DND-41 (cell line): ENCODE measurements around the gene MLX.
"Not testable (repeated sequence)": the region's sequence is repeated elsewhere in the genome, so short reads cannot be mapped to it uniquely, and the experiment has no call there.

Experiments used
- ATAC-seq: fragments of 200-7000 bp; cut with Tn5 transposase; 3 replicates; pipeline ENCODE4 v1.9.1; 2021; ENCODE audit warnings: low read depth; ENCODE audit not compliant: insufficient read depth
- DNase-seq: peaks from one replicate; pipeline ENCODE4 v3.0.0-alpha.2; 2020
- H2AFZ ChIP-seq: 2 replicates; pipeline ENCODE4 v1.6.0; 2012; ENCODE audit warnings: low read depth, low read length
- H3K27ac ChIP-seq: 2 replicates; pipeline ENCODE4 v1.5.1; 2012; ENCODE audit warnings: low read length, inconsistent platforms
- H3K27me3 ChIP-seq: fragments of 200-600 bp; sonication (generic); 2 replicates; pipeline ENCODE4 v1.6.0; 2012; ENCODE audit warnings: low read length, mild to moderate bottlenecking, inconsistent platforms; ENCODE audit not compliant: insufficient read depth, poor library complexity
- H3K36me3 ChIP-seq: 2 replicates; pipeline ENCODE4 v1.5.1; 2012; ENCODE audit warnings: low read length, inconsistent platforms; ENCODE audit not compliant: insufficient read depth
- H3K4me1 ChIP-seq: 2 replicates; pipeline ENCODE4 v1.5.1; 2012; ENCODE audit warnings: mild to moderate bottlenecking, low read length; ENCODE audit not compliant: insufficient read depth
- H3K4me2 ChIP-seq: 2 replicates; pipeline ENCODE4 v1.6.0; 2012; ENCODE audit warnings: mild to moderate bottlenecking, moderate library complexity, low read length, inconsistent platforms; ENCODE audit not compliant: insufficient read depth
- H3K4me3 ChIP-seq, 2 experiments: fragments of 200-600 bp in 1 of 2; shearing (Covaris generic) in 1 of 2; 2 replicates each; pipeline ENCODE4 v1.5.1; 2012 to 2016; ENCODE audit warnings: inconsistent platforms in 2 of 2, low read length in 2 of 2, mild to moderate bottlenecking in 2 of 2, low read depth in 1 of 2, moderate library complexity in 1 of 2
- H3K79me2 ChIP-seq: 2 replicates; pipeline ENCODE4 v1.6.0; 2012; ENCODE audit warnings: low read length, inconsistent platforms; ENCODE audit not compliant: insufficient read depth
- H3K9ac ChIP-seq: 2 replicates; pipeline ENCODE4 v1.6.0; 2012; ENCODE audit warnings: low read depth, mild to moderate bottlenecking, inconsistent platforms, low read length, moderate library complexity
- H3K9me3 ChIP-seq: 2 replicates; pipeline ENCODE4 v1.5.1; 2012; ENCODE audit warnings: low read length, moderate library complexity, mild to moderate bottlenecking, inconsistent platforms; ENCODE audit not compliant: insufficient read depth, severe bottlenecking
- H4K20me1 ChIP-seq: 2 replicates; pipeline ENCODE4 v1.6.0; 2012; ENCODE audit warnings: low read length; ENCODE audit not compliant: insufficient read depth
- CTCF ChIP-seq: IDR thresholded peaks from 2 replicates; pipeline ENCODE4 v1.5.1; 2012; ENCODE audit warnings: borderline replicate concordance, low read length, moderate library complexity, mild to moderate bottlenecking; ENCODE audit not compliant: poor library complexity, severe bottlenecking; ENCODE audit errors: extremely low read depth
- EZH2 ChIP-seq: IDR thresholded peaks from 3 replicates; pipeline ENCODE4 v1.6.1; 2012; ENCODE audit warnings: borderline replicate concordance, low read depth, mild to moderate bottlenecking, moderate library complexity, low read length, inconsistent platforms; ENCODE audit not compliant: severe bottlenecking

The MLX gene

GRCh38 chr17:42541041-42541833 is 25.7 kb upstream of the MLX start:
- Histone ChIP-seq H3K4me2 (no peak overlapping the region), H4K20me1 (peaks cover 7% of the 10 kb centered on the region; the same call in 1 of the 2 replicates), H3K27me3 (no peaks in the 10 kb centered on the region), H3K27ac (no peak overlapping the region), H3K79me2 (peaks cover 10% of the 10 kb centered on the region), H2AFZ (no peak overlapping the region), H3K9ac (no peak overlapping the region), H3K4me3 (no peak overlapping the region), H3K36me3 (peaks cover 35% of the 10 kb centered on the region), H3K4me1 (peaks cover 15% of the 10 kb centered on the region), H3K9me3 (no peaks in the 10 kb centered on the region)
- DNase-seq (no peak), ATAC-seq (no peak)
- TF ChIP-seq EZH2 (no peak), CTCF (no peak)

- Histone ChIP-seq H3K27me3 (no peaks in the 10 kb centered on the region), H3K9me3 (no peaks in the 10 kb centered on the region), H3K4me1 (no peaks in the 10 kb centered on the region), H3K9ac (no peak overlapping the region), H3K4me3 (no peak overlapping the region), H3K79me2 (no peaks in the 10 kb centered on the region), H3K36me3 (peaks cover 29% of the 10 kb centered on the region), H4K20me1 (no peaks in the 10 kb centered on the region), H3K4me2 (no peak overlapping the region), H3K27ac (no peak overlapping the region), H2AFZ (no peak overlapping the region)
- ATAC-seq, result no peak
- TF ChIP-seq CTCF (no peak), EZH2 (no peak)
- no peak for DNase-seq
These were observed 23.5 kb upstream of the MLX start for GRCh38 chr17:42543190-42544079.

GRCh38 chr17:42544874-42545283 is 22.0 kb upstream of the MLX start:
- no peaks in the 10 kb centered on the region for H3K9me3 ChIP-seq
- H3K27me3 ChIP-seq, result no peaks in the 10 kb centered on the region
- H3K27ac ChIP-seq, result no peak overlapping the region
- H3K36me3 ChIP-seq, result peaks cover 23% of the 10 kb centered on the region
- no peaks in the 10 kb centered on the region for H3K4me1 ChIP-seq
- no peaks in the 10 kb centered on the region for H4K20me1 ChIP-seq
- TF ChIP-seq CTCF, result no peak
- TF ChIP-seq EZH2, result no peak
- DNase-seq (no peak), ATAC-seq (no peak)
- H3K4me3 ChIP-seq, result no peak overlapping the region
- H2AFZ ChIP-seq, result no peak overlapping the region
- H3K4me2 ChIP-seq, result no peak overlapping the region
- no peak overlapping the region for H3K9ac ChIP-seq
- H3K79me2 ChIP-seq, result no peaks in the 10 kb centered on the region

- H3K79me2 ChIP-seq, H3K9me3 ChIP-seq, H3K4me3 ChIP-seq, H3K4me2 ChIP-seq, H3K27ac ChIP-seq, H3K27me3 ChIP-seq, H3K4me1 ChIP-seq, H2AFZ ChIP-seq, ATAC-seq, DNase-seq, H4K20me1 ChIP-seq, H3K9ac ChIP-seq: not testable (repeated sequence)
- peaks cover 22% of the 10 kb centered on the region for H3K36me3 ChIP-seq
These were observed 21.0 kb upstream of the MLX start for GRCh38 chr17:42545755-42546505.
